Panc1 (cell line): Measurements from ENCODE around the gene DYDC1.

Experiments
- POLR2AphosphoS5 ChIP-seq: IDR thresholded peaks from 2 replicates; pipeline ENCODE4 v1.6.1; 2012; ENCODE audit warnings: mild to moderate bottlenecking, low read depth, low read length, moderate library complexity
- TF ChIP-seq, protein P1 (sequence below), 2 experiments: IDR thresholded peaks; 2 replicates each; pipeline ENCODE4 v1.6.1; 2011 to 2012; ENCODE audit warnings: low read depth in 2 of 2, control low read depth in 1 of 2, low read length in 1 of 2, mild to moderate bottlenecking in 1 of 2, moderate library complexity in 1 of 2; ENCODE audit not compliant: insufficient read depth in 1 of 2
- TF ChIP-seq, protein P2 (sequence below): fragments of 450-650 bp; IDR thresholded peaks from 2 replicates; pipeline ENCODE4 v1.5.1; 2017; ENCODE audit warnings: mild to moderate bottlenecking

DNA sequence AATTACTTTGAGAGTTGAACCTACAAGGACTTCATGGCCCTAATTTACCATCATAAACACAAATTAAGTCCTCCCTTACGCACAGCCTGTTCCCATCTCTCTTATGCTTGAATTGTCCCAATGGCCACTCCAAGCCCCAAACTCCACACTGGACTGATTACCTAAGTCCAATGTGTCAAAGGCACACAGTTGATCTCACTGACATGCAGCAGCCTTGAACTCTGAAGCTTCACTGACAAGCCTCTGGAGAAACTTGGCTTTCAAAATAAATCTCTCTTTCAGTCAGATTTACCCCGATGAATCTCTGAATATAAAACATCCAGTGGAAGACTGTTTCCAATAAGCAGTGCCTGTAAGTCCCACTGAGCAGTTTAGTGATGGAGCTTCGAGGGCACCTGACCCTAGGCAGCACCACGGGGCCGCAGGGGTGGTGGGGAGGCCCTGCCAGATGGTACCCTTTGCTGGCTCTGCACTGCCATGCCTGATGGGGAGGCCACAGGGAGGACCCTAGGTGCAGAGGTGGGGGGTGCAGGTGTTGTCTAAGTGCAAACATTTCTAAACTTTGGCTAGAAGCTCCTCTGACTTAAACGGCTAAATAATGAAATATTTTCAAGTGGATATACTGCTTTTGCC is 63.8 kb downstream of the DYDC1 start:
- TF ChIP-seq, protein P1, sequence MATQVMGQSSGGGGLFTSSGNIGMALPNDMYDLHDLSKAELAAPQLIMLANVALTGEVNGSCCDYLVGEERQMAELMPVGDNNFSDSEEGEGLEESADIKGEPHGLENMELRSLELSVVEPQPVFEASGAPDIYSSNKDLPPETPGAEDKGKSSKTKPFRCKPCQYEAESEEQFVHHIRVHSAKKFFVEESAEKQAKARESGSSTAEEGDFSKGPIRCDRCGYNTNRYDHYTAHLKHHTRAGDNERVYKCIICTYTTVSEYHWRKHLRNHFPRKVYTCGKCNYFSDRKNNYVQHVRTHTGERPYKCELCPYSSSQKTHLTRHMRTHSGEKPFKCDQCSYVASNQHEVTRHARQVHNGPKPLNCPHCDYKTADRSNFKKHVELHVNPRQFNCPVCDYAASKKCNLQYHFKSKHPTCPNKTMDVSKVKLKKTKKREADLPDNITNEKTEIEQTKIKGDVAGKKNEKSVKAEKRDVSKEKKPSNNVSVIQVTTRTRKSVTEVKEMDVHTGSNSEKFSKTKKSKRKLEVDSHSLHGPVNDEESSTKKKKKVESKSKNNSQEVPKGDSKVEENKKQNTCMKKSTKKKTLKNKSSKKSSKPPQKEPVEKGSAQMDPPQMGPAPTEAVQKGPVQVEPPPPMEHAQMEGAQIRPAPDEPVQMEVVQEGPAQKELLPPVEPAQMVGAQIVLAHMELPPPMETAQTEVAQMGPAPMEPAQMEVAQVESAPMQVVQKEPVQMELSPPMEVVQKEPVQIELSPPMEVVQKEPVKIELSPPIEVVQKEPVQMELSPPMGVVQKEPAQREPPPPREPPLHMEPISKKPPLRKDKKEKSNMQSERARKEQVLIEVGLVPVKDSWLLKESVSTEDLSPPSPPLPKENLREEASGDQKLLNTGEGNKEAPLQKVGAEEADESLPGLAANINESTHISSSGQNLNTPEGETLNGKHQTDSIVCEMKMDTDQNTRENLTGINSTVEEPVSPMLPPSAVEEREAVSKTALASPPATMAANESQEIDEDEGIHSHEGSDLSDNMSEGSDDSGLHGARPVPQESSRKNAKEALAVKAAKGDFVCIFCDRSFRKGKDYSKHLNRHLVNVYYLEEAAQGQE (IDR thresholded peaks at IDR 0.05; ENCODE audit: insufficient read depth in 1 of 2, low read depth in 2 of 2, low read length in 1 of 2): no peak
- TF ChIP-seq, protein P2, sequence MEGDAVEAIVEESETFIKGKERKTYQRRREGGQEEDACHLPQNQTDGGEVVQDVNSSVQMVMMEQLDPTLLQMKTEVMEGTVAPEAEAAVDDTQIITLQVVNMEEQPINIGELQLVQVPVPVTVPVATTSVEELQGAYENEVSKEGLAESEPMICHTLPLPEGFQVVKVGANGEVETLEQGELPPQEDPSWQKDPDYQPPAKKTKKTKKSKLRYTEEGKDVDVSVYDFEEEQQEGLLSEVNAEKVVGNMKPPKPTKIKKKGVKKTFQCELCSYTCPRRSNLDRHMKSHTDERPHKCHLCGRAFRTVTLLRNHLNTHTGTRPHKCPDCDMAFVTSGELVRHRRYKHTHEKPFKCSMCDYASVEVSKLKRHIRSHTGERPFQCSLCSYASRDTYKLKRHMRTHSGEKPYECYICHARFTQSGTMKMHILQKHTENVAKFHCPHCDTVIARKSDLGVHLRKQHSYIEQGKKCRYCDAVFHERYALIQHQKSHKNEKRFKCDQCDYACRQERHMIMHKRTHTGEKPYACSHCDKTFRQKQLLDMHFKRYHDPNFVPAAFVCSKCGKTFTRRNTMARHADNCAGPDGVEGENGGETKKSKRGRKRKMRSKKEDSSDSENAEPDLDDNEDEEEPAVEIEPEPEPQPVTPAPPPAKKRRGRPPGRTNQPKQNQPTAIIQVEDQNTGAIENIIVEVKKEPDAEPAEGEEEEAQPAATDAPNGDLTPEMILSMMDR: no peak
- TF ChIP-seq POLR2AphosphoS5: no peak
